HEK293 (cell line): Measurements from ENCODE around the gene DYNC1LI1.

Experiments used
- BCL11B ChIP-seq: fragments of 450-650 bp; formaldehyde crosslinking; IDR thresholded peaks from 2 replicates; pipeline ENCODE4 v1.5.1; 2016; ENCODE audit warnings: low read depth, missing biosample characterization, missing genetic modification characterization
- FEZF1 ChIP-seq: fragments of 450-650 bp; formaldehyde crosslinking; IDR thresholded peaks from 2 replicates; pipeline ENCODE4 v1.5.1; 2016; ENCODE audit warnings: missing biosample characterization, missing genetic modification characterization
- GFI1B ChIP-seq: fragments of 450-650 bp; formaldehyde crosslinking; IDR thresholded peaks from 2 replicates; pipeline ENCODE4 v1.5.1; 2016; ENCODE audit warnings: missing biosample characterization, missing genetic modification characterization
- GLI2 ChIP-seq: fragments of 450-650 bp; formaldehyde crosslinking; IDR thresholded peaks from 2 replicates; pipeline ENCODE4; 2017; ENCODE audit warnings: missing biosample characterization, missing genetic modification characterization, low read depth, borderline replicate concordance
- HIC1 ChIP-seq: fragments of 450-650 bp; formaldehyde crosslinking; IDR thresholded peaks from 2 replicates; pipeline ENCODE4 v1.5.1; 2016; ENCODE audit warnings: missing biosample characterization, missing genetic modification characterization
- KLF10 ChIP-seq: fragments of 450-650 bp; IDR thresholded peaks from 2 replicates; pipeline ENCODE4 v1.5.1; 2018; ENCODE audit warnings: missing biosample characterization, mild to moderate bottlenecking, missing genetic modification characterization
- OSR2 ChIP-seq: fragments of 450-650 bp; formaldehyde crosslinking; IDR thresholded peaks from 2 replicates; pipeline ENCODE4 v1.5.1; 2016; ENCODE audit warnings: missing biosample characterization, missing genetic modification characterization
- SALL2 ChIP-seq: fragments of 450-650 bp; formaldehyde crosslinking; IDR thresholded peaks from 2 replicates; pipeline ENCODE4 v1.5.0; 2017; ENCODE audit warnings: missing biosample characterization, mild to moderate bottlenecking, missing genetic modification characterization, borderline replicate concordance
- SCRT2 ChIP-seq: fragments of 450-650 bp; formaldehyde crosslinking; IDR thresholded peaks from 2 replicates; pipeline ENCODE4 v1.5.1; 2016; ENCODE audit warnings: missing biosample characterization, missing genetic modification characterization
- SETDB1 ChIP-seq: IDR thresholded peaks from one replicate; pipeline ENCODE4 v1.6.1; 2017; ENCODE audit warnings: mild to moderate bottlenecking, low read length, moderate library complexity, mixed read lengths; ENCODE audit not compliant: insufficient read length
- TRIM28 ChIP-seq: IDR thresholded peaks from 2 replicates; pipeline ENCODE4 v1.6.1; 2011; ENCODE audit warnings: low read length, control low read depth, borderline replicate concordance
- ZBTB26 ChIP-seq: fragments of 450-650 bp; formaldehyde crosslinking; optimal IDR thresholded peaks from 2 replicates; pipeline ENCODE3; 2016; ENCODE audit warnings: missing biosample characterization, mild to moderate bottlenecking, missing genetic modification characterization
- ZBTB48 ChIP-seq: fragments of 450-650 bp; formaldehyde crosslinking; IDR thresholded peaks from 2 replicates; pipeline ENCODE4 v1.5.1; 2016; ENCODE audit warnings: missing biosample characterization, missing genetic modification characterization
- ZFHX2 ChIP-seq: fragments of 450-650 bp; formaldehyde crosslinking; conservative IDR thresholded peaks from 2 replicates; pipeline ENCODE4 v1.5.1; 2016; ENCODE audit warnings: missing biosample characterization, missing genetic modification characterization
- ZNF114 ChIP-seq: fragments of 450-650 bp; formaldehyde crosslinking; IDR thresholded peaks from 2 replicates; pipeline ENCODE4 v1.5.0; 2017; ENCODE audit warnings: missing biosample characterization, missing genetic modification characterization
- ZNF138 ChIP-seq: fragments of 450-650 bp; formaldehyde crosslinking; IDR thresholded peaks from 2 replicates; pipeline ENCODE4 v1.5.1; 2016; ENCODE audit warnings: missing biosample characterization, missing genetic modification characterization, borderline replicate concordance
- ZNF140 ChIP-seq: fragments of 450-650 bp; formaldehyde crosslinking; IDR thresholded peaks from 2 replicates; pipeline ENCODE4 v1.5.1; 2016; ENCODE audit warnings: missing biosample characterization, missing genetic modification characterization
- ZNF169 ChIP-seq: fragments of 450-650 bp; formaldehyde crosslinking; IDR thresholded peaks from 2 replicates; pipeline ENCODE4 v1.5.1; 2016; ENCODE audit warnings: missing biosample characterization, missing genetic modification characterization
- ZNF18 ChIP-seq: fragments of 450-650 bp; formaldehyde crosslinking; IDR thresholded peaks from 2 replicates; pipeline ENCODE4 v1.5.1; 2016; ENCODE audit warnings: missing biosample characterization, missing genetic modification characterization
- ZNF184 ChIP-seq: fragments of 450-650 bp; IDR thresholded peaks from 2 replicates; pipeline ENCODE4 v1.5.1; 2018; ENCODE audit warnings: missing biosample characterization, mild to moderate bottlenecking, missing genetic modification characterization
- ZNF221 ChIP-seq: fragments of 450-650 bp; formaldehyde crosslinking; IDR thresholded peaks from 2 replicates; pipeline ENCODE4 v1.5.1; 2017; ENCODE audit warnings: missing biosample characterization, missing genetic modification characterization, borderline replicate concordance
- ZNF223 ChIP-seq: fragments of 450-650 bp; formaldehyde crosslinking; IDR thresholded peaks from 2 replicates; pipeline ENCODE4 v1.5.1; 2016; ENCODE audit warnings: missing biosample characterization, missing genetic modification characterization
- ZNF292 ChIP-seq: fragments of 450-650 bp; formaldehyde crosslinking; IDR thresholded peaks from 2 replicates; pipeline ENCODE4 v1.5.1; 2016; ENCODE audit warnings: low read depth, missing biosample characterization, missing genetic modification characterization, borderline replicate concordance
- ZNF354C ChIP-seq: fragments of 450-650 bp; formaldehyde crosslinking; IDR thresholded peaks from 2 replicates; pipeline ENCODE4 v1.5.1; 2016; ENCODE audit warnings: missing biosample characterization, missing genetic modification characterization, low read depth, borderline replicate concordance
- ZNF362 ChIP-seq: fragments of 450-650 bp; formaldehyde crosslinking; IDR thresholded peaks from 2 replicates; pipeline ENCODE4 v1.5.1; 2016; ENCODE audit warnings: missing biosample characterization, missing genetic modification characterization
- ZNF391 ChIP-seq: fragments of 450-650 bp; formaldehyde crosslinking; IDR thresholded peaks from 2 replicates; pipeline ENCODE4 v1.5.1; 2016; ENCODE audit warnings: low read depth, missing biosample characterization, missing genetic modification characterization, borderline replicate concordance
- ZNF501 ChIP-seq: fragments of 450-650 bp; formaldehyde crosslinking; IDR thresholded peaks from 2 replicates; pipeline ENCODE4 v1.5.1; 2016; ENCODE audit warnings: missing biosample characterization, missing genetic modification characterization
- ZNF600 ChIP-seq: fragments of 450-650 bp; formaldehyde crosslinking; IDR thresholded peaks from 2 replicates; pipeline ENCODE4 v1.5.1; 2016; ENCODE audit warnings: missing biosample characterization, missing genetic modification characterization
- ZNF624 ChIP-seq: fragments of 450-650 bp; formaldehyde crosslinking; IDR thresholded peaks from 2 replicates; pipeline ENCODE4 v1.5.1; 2017; ENCODE audit warnings: missing biosample characterization, missing genetic modification characterization
- ZNF629 ChIP-seq: fragments of 450-650 bp; formaldehyde crosslinking; IDR thresholded peaks from 2 replicates; pipeline ENCODE4 v1.5.1; 2017; ENCODE audit warnings: missing biosample characterization, missing genetic modification characterization
- ZNF654 ChIP-seq: fragments of 450-650 bp; formaldehyde crosslinking; IDR thresholded peaks from 2 replicates; pipeline ENCODE4 v1.5.1; 2016; ENCODE audit warnings: low read depth, missing biosample characterization, missing genetic modification characterization
- ZNF664 ChIP-seq: fragments of 450-650 bp; formaldehyde crosslinking; IDR thresholded peaks from 2 replicates; pipeline ENCODE4 v1.5.1; 2016; ENCODE audit warnings: missing biosample characterization, missing genetic modification characterization
- ZSCAN23 ChIP-seq: fragments of 450-650 bp; formaldehyde crosslinking; IDR thresholded peaks from 2 replicates; pipeline ENCODE4 v1.5.1; 2016; ENCODE audit warnings: missing biosample characterization, missing genetic modification characterization
- TF ChIP-seq, protein P1 (sequence below): fragments of 450-650 bp; formaldehyde crosslinking; IDR thresholded peaks from 2 replicates; pipeline ENCODE4 v1.5.1; 2017; ENCODE audit warnings: missing biosample characterization, missing genetic modification characterization

Gene DYNC1LI1

DNA sequence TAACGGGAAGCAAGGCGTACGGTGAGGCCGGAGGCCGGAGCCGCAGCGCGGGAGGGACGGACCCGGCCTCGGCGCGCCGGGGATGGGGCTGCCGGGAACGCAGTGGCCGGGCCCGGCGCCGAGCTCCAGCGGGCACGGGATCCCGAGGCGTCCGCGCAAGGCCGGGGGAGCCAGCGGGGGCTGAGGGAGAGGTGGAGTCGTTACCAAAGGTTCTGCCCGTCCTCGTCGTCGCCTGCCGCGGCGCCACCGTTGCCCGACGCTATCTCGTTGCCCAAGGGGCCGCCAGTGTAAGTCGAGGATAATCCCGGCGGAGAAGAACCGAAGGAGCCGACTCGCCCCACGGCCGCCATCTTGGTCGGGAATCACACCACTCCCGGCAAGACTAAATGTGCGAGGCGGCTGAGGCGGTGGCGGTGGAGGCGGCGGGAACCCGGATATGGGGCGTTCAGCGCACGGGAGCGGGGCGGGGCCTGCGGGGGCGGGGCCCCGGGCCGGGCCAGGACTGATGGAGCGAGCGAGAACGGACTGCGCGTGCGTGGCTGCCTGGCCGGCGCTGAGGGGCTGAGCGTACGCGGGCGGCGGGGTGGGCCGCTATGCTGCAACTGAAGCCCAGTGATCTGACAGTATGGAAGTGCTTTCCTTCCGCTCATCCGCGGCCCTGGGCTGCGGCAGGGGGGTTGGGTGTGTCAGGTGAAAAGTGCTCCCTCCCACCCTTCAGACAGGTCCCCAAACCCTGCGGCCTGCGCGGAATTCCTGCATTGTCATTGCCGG lies at the start of gene DYNC1LI1 (continued):
- TF ChIP-seq, protein P1, sequence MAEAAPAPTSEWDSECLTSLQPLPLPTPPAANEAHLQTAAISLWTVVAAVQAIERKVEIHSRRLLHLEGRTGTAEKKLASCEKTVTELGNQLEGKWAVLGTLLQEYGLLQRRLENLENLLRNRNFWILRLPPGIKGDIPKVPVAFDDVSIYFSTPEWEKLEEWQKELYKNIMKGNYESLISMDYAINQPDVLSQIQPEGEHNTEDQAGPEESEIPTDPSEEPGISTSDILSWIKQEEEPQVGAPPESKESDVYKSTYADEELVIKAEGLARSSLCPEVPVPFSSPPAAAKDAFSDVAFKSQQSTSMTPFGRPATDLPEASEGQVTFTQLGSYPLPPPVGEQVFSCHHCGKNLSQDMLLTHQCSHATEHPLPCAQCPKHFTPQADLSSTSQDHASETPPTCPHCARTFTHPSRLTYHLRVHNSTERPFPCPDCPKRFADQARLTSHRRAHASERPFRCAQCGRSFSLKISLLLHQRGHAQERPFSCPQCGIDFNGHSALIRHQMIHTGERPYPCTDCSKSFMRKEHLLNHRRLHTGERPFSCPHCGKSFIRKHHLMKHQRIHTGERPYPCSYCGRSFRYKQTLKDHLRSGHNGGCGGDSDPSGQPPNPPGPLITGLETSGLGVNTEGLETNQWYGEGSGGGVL (tag by site-specific recombination): 0 out of 2 replicates have a peak, but pooled peaks have one; percentile 0
- TF ChIP-seq ZNF664 (tag by site-specific recombination): no peak
- no peak for TF ChIP-seq ZNF138
- TF ChIP-seq ZFHX2 (tag by site-specific recombination): peak; percentile 74
- no peak for TF ChIP-seq ZNF292 (tag by site-specific recombination)
- TF ChIP-seq ZNF391: no peak
- TF ChIP-seq KLF10 (tag by site-specific recombination): peak; percentile 11; the same call in 1 of the 2 replicates
- no peak for TF ChIP-seq TRIM28
- no peak for TF ChIP-seq ZBTB48 (tag by site-specific recombination)
- no peak for TF ChIP-seq ZNF223 (tag by site-specific recombination)
- TF ChIP-seq ZNF362 (tag by site-specific recombination): no peak
- TF ChIP-seq ZNF654: no peak
- no peak for TF ChIP-seq HIC1 (tag by site-specific recombination)
- no peak for TF ChIP-seq ZNF629 (tag by site-specific recombination)
- no peak for TF ChIP-seq ZNF501 (tag by site-specific recombination)
- TF ChIP-seq ZNF600 (tag by site-specific recombination): peak; percentile 82; the same call in 1 of the 2 replicates
- no peak for TF ChIP-seq GLI2 (tag by site-specific recombination)
- TF ChIP-seq ZNF221: no peak
- no peak for TF ChIP-seq OSR2 (tag by site-specific recombination)
- peak; percentile 92 for TF ChIP-seq ZBTB26
- TF ChIP-seq FEZF1 (tag by site-specific recombination): no peak
- TF ChIP-seq ZSCAN23 (tag by site-specific recombination): no peak
- no peak for TF ChIP-seq GFI1B (tag by site-specific recombination)
- TF ChIP-seq ZNF114 (tag by site-specific recombination): no peak
- TF ChIP-seq ZNF18: peak; percentile 91
- no peak for TF ChIP-seq ZNF354C (tag by site-specific recombination)
- no peak for TF ChIP-seq ZNF624 (tag by site-specific recombination)
- no peak for TF ChIP-seq SCRT2 (tag by site-specific recombination)
- TF ChIP-seq SETDB1: no peak
- TF ChIP-seq ZNF169 (tag by site-specific recombination): no peak
- TF ChIP-seq ZNF184: no peak
- no peak for TF ChIP-seq ZNF140 (tag by site-specific recombination)
- TF ChIP-seq SALL2: no peak
- TF ChIP-seq BCL11B: no peak
